K562 (cell line): Measurements from ENCODE around the gene MET. TPM values are rescaled to one million over a fixed set of nuclear protein-coding genes. Genes with fewer than 3 reads are reported as not detected.

Experiments
- ATAC-seq: fragments of 200-7000 bp; cut with Tn5 transposase; 3 replicates; pipeline ENCODE4 v1.9.1; 2020; ENCODE audit warnings: moderate library complexity
- BruUV-seq: library from RNA; stranded (reverse); fragments of 400-500 nt; replicated peaks from 2 replicates; lab custom pipeline; 2021; lab: Mats Ljungman, UMichigan
- CTCF ChIA-PET: fragments of 300-600 bp; formaldehyde crosslinking; extraction: SDS; loops from one replicate; lab custom pipeline; 2021; ENCODE audit warnings: low intra/inter-chr PET ratio; lab: Yijun Ruan, JAX
- POLR2A ChIA-PET: fragments of 300-600, 350-650 bp; sonication (Branson Sonifier 250); formaldehyde crosslinking; extraction: SDS; loops from one replicate; lab custom pipeline; 2021; ENCODE audit warnings: antibody characterized with exemption, inconsistent platforms; lab: Yijun Ruan, JAX
- DNase-seq, 4 experiments: peaks; one replicate each; pipeline versions ENCODE4 v3.0.0 to v3.0.0-alpha.2; 2011 to 2018; ENCODE audit warnings: low spot score in 3 of 4, mixed read lengths in 3 of 4; ENCODE audit errors: extremely low read depth in 1 of 4
- FAIRE-seq: peaks from 2 replicates; lab custom pipeline; 2011; peaks lifted over from hg19 to GRCh38; lab: Jason Lieb, UNC
- H2AFZ ChIP-seq: 2 replicates; pipeline ENCODE4 v1.6.0; 2011; ENCODE audit warnings: low read depth, low read length, control low read depth, inconsistent platforms
- H3K27ac ChIP-seq: fragments of 200-600 bp; 3 replicates; pipeline ENCODE4 v1.8.0; 2011; ENCODE audit warnings: low read depth, mild to moderate bottlenecking, control low read depth, inconsistent platforms, low read length, moderate library complexity, mixed read lengths; ENCODE audit errors: extremely low read depth
- H3K27me3 ChIP-seq, 2 experiments: fragments of 300-600 bp in 1 of 2; 2 replicates in 1 of 2; 3 replicates in 1 of 2; pipeline versions ENCODE4 v1.6.0 to v1.8.0; 2011; ENCODE audit warnings: inconsistent platforms in 2 of 2, low read length in 2 of 2, mild to moderate bottlenecking in 1 of 2, mixed read lengths in 1 of 2, moderate library complexity in 1 of 2; ENCODE audit not compliant: control insufficient read depth in 2 of 2, insufficient read depth in 2 of 2
- H3K36me3 ChIP-seq: fragments of 300-600 bp; 3 replicates; pipeline ENCODE4 v1.8.0; 2011; ENCODE audit warnings: mild to moderate bottlenecking, low read length, inconsistent platforms; ENCODE audit not compliant: control insufficient read depth, insufficient read depth
- H3K4me1 ChIP-seq, 2 experiments: fragments of 200-600 bp in 1 of 2; replicated peaks in 1 of 2; 2 replicates in 1 of 2; 3 replicates in 1 of 2; pipeline versions ENCODE4 v1.5.1 to v1.8.0; 2011; ENCODE audit warnings: inconsistent platforms in 2 of 2, low read length in 2 of 2, mild to moderate bottlenecking in 1 of 2, mixed read lengths in 1 of 2, moderate library complexity in 1 of 2; ENCODE audit not compliant: control insufficient read depth in 2 of 2, insufficient read depth in 2 of 2
- H3K4me2 ChIP-seq: 2 replicates; pipeline ENCODE4 v1.6.1; 2011; ENCODE audit warnings: low read length, control low read depth, inconsistent platforms, mixed read lengths; ENCODE audit not compliant: insufficient read depth
- H3K4me3 ChIP-seq: fragments of 200-600 bp; sonication (generic), shearing (Covaris generic); 2 replicates; pipeline ENCODE4 v1.5.1; 2016; ENCODE audit warnings: control low read depth, inconsistent platforms
- H3K79me2 ChIP-seq: fragments of 200-600 bp; 3 replicates; pipeline ENCODE4 v1.8.0; 2011; ENCODE audit warnings: low read length, inconsistent platforms; ENCODE audit not compliant: control insufficient read depth, insufficient read depth
- H3K9ac ChIP-seq, 2 experiments: 2 replicates each; pipeline versions ENCODE4 v1.6.0 to v1.6.1; 2011; ENCODE audit warnings: low read depth in 2 of 2, low read length in 2 of 2, control low read depth in 1 of 2, inconsistent platforms in 1 of 2, mild to moderate bottlenecking in 1 of 2, mixed read lengths in 1 of 2; ENCODE audit not compliant: insufficient read depth in 1 of 2
- H3K9me1 ChIP-seq: one replicate; pipeline ENCODE4 v1.6.0; 2011; ENCODE audit warnings: inconsistent platforms, mild to moderate bottlenecking, low read length, moderate library complexity; ENCODE audit not compliant: control insufficient read depth, insufficient read depth
- H3K9me3 ChIP-seq: replicated peaks from 2 replicates; pipeline ENCODE4 v1.5.1; 2011; ENCODE audit warnings: low read depth, low read length, inconsistent platforms; ENCODE audit not compliant: control insufficient read depth, insufficient read depth
- H4K20me1 ChIP-seq: replicated peaks from 2 replicates; pipeline ENCODE4 v1.6.1; 2011; ENCODE audit warnings: low read length, inconsistent platforms, mixed read lengths; ENCODE audit not compliant: control insufficient read depth, insufficient read depth
- FOSL1 ChIP-seq: fragments of 200-800 bp; sonication (Bioruptor generic); conservative IDR thresholded peaks from 2 replicates; pipeline ENCODE4 v1.6.1; 2016; ENCODE audit warnings: missing genetic modification characterization, missing compliant biosample characterization
- RNF2 ChIP-seq: sonication (generic); IDR thresholded peaks from 2 replicates; pipeline ENCODE4 v1.6.1; 2016
- ZNF77 ChIP-seq: fragments of 250-450 bp; sonication (Bioruptor Pico); IDR thresholded peaks from 2 replicates; pipeline ENCODE4 v1.5.0; 2020
- WGBS: fragments of 100-300 bp; shearing (Covaris generic); methylation state at CpG from one replicate; pipeline ENCODE4 v1.1.6; 2016; ENCODE audit warnings: low coverage, mixed read lengths; ENCODE audit not compliant: insufficient coverage; ENCODE audit errors: missing lambda C conversion rate; 5-methylcytosine and 5-hydroxymethylcytosine counted together
- in situ Hi-C: fragments of 300-500 bp; cut with MboI; formaldehyde crosslinking; loops from 4 replicates; pipeline ENCODE4 v1.15.0; 2018; ENCODE audit warnings: inconsistent platforms, mixed read lengths
- intact Hi-C: fragments of 100-400 bp; cut with micrococcal nuclease; formaldehyde crosslinking; loops from 2 replicates; pipeline ENCODE4 v1.14.2; 2022
- polyA plus RNA-seq, 8 experiments: library from polyadenylated mRNA; depleted of rRNA in 4 of 8; stranded (reverse) in 5 of 8; unstranded in 3 of 8; fragments of >200 nt; fragmentation: Nextera tagmentation in 2 of 8; fragmentation: Illumina TruSeq in 1 of 8; extraction: Ambion mirVana in 2 of 8; extraction: Trizol in 1 of 8; gene quantifications; 2 replicates each; pipeline versions ENCODE4 v1.2.1 to v1.2.3, GENCODE V29; 2011 to 2014; ENCODE audit warnings: inconsistent platforms in 1 of 8, missing spikeins in 1 of 8
- total RNA-seq, 7 experiments: library from RNA; depleted of rRNA in 6 of 7; stranded (reverse); fragments of >200 nt in 6 of 7; fragmentation: Illumina TruSeq in 2 of 7; extraction: Trizol in 2 of 7; gene quantifications; 2 replicates each; pipeline versions ENCODE4 v1.2.1 to v1.2.3, GENCODE V29; 2011 to 2021; ENCODE audit warnings: low replicate concordance in 1 of 7

MET gene
- total and polyA plus RNA-seq, 9 of the 15 experiments (the other 6 are each of a cell fraction or from before 2014, with no cell fraction given), result 0.84 to 2.4 (median 1.1) TPM

GRCh38 chr7:116772423-116772863 is 100.4 kb downstream of the MET start:
- CTCF ChIA-PET, result no interaction called here
- H3K27me3 ChIP-seq, result peaks cover 0 to 7% of the 10 kb centered on the region in 2 experiments; a peak in 1 of 5 replicates
- ATAC-seq (no peak), DNase-seq (no peak), FAIRE-seq (no peak)
- in situ Hi-C loops (no loop called here), intact Hi-C loops (no loop called here)
- H2AFZ ChIP-seq, result no peak overlapping the region
- no peaks in the 10 kb centered on the region for H3K79me2 ChIP-seq
- H3K9me1 ChIP-seq, result no peaks in the 10 kb centered on the region
- H4K20me1 ChIP-seq, result no peaks in the 10 kb centered on the region
- BruUV-seq, result no TSS peak
- H3K4me1 ChIP-seq, result no peaks in the 10 kb centered on the region
- H3K9me3 ChIP-seq, result no peaks in the 10 kb centered on the region
- no peak overlapping the region for H3K4me3 ChIP-seq
- H3K4me2 ChIP-seq, result no peak overlapping the region
- no peaks in the 10 kb centered on the region for H3K36me3 ChIP-seq
- no peak overlapping the region for H3K9ac ChIP-seq
- TF ChIP-seq RNF2 (no peak), FOSL1 (0 out of 2 replicates have a peak, but pooled peaks have one; percentile 36)
- POLR2A ChIA-PET, result interaction anchor here (0.8 to 0.9 kb wide), 2 partner anchors 8 to 10 kb away, joined by 3 to 5 read pairs; no protein-coding TSS in a partner anchor
- H3K27ac ChIP-seq, result no peak overlapping the region

DNA sequence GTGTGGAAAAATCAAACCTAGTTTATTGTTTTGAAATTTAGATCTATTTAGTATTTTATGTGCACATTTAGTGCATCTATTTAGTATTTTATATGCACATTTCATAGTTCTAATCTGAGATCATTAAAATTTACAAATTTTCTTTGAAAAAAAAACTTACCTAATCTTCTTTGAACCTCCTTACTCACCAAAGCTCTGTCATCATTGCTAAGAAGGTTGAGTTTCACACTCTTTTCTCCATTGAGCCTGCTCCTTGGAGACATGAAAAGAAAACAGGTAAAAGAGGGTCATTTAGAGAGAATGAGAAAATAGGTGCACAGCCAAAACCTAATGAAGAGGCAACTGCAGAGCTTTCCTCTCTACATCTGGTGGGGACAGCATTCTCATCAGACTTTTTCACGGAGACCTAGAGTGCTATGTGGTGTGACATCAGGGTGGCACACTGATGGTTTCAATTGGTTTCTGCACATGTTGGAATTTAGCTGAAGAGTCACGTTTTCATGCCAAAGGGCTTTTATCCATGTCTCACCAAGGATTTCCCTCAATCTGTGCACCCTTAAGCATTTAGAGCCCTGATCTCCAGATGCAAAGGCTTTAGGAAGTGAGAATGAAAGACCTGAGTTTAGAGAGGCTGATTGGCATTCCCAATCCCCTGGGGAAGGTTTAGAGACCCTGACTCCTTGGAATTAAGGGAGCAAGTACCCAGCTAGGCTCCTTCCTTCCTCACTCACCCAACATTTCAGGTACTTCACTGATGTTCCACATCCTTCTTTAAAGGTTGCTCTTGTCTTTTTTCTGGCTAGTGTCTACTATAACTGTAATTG is 101.1 kb downstream of the MET start:
- no peaks in the 10 kb centered on the region for H3K9me3 ChIP-seq
- H2AFZ ChIP-seq, result no peak overlapping the region
- DNase-seq (no peak), FAIRE-seq (no peak), ATAC-seq (no peak)
- no TSS peak for BruUV-seq
- CTCF ChIA-PET, result no interaction called here
- no peaks in the 10 kb centered on the region for H3K36me3 ChIP-seq
- H3K27ac ChIP-seq, result no peak overlapping the region
- POLR2A ChIA-PET, result interaction anchor here (0.9 kb wide), 1 partner anchor 7 kb away, joined by 3 read pairs; no protein-coding TSS in a partner anchor
- H3K4me2 ChIP-seq, result no peak overlapping the region
- in situ Hi-C loops (no loop called here), intact Hi-C loops (no loop called here)
- no peak overlapping the region for H3K4me3 ChIP-seq
- peaks cover 0 to 8% of the 10 kb centered on the region in 2 experiments; a peak in 1 of 5 replicates for H3K27me3 ChIP-seq
- no peaks in the 10 kb centered on the region for H3K9me1 ChIP-seq
- no peak overlapping the region for H3K9ac ChIP-seq
- 0% methylated on average over 2 of the region's 2 CpGs for WGBS
- H4K20me1 ChIP-seq, result no peaks in the 10 kb centered on the region
- no peak for TF ChIP-seq ZNF77 (CRISPR knock-in tag)
- no peaks in the 10 kb centered on the region for H3K4me1 ChIP-seq
- no peaks in the 10 kb centered on the region for H3K79me2 ChIP-seq
